ENCODE results near the gene IFNL3. TPM values are rescaled to one million over a fixed set of nuclear protein-coding genes. Genes with fewer than 3 reads are reported as not detected.
"Not testable (repeated sequence)": the region's sequence is repeated elsewhere in the genome, so short reads cannot be mapped to it uniquely, and the experiment has no call there.

IFNL3 gene
- total RNA-seq, 4 donors from 2014 or later, result not detected

DNA sequence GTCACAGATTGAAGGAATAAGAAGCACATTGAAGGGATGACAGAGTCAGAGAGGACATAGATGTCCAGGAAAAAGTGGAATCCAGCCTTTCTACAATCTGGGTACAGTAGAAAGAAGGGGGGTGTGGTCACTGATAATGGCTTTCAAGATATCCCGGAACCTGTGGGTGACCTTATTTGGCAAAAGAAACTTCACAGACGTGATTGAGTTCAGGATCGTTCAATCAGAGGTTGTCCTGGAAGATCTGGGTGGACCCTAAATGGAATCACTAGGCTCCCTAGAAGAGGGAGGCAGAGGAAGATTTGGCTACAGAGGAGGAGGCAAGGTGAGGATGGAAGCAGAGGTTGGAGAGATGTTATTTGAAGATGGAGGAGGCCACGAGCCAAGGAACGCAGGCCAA, 27.7 kb downstream of the IFNL3 start:
- H3K4me3 ChIP-seq, result no peak overlapping the region
- no peaks in the 10 kb centered on the region for H3K27me3 ChIP-seq
- no peaks in the 10 kb centered on the region for H3K9me3 ChIP-seq
- H3K36me3 ChIP-seq, result no peaks in the 10 kb centered on the region
- H3K27ac ChIP-seq, result no peak overlapping the region
- no peak for DNase-seq
- H3K4me1 ChIP-seq, result no peaks in the 10 kb centered on the region
- TF ChIP-seq, protein P1, sequence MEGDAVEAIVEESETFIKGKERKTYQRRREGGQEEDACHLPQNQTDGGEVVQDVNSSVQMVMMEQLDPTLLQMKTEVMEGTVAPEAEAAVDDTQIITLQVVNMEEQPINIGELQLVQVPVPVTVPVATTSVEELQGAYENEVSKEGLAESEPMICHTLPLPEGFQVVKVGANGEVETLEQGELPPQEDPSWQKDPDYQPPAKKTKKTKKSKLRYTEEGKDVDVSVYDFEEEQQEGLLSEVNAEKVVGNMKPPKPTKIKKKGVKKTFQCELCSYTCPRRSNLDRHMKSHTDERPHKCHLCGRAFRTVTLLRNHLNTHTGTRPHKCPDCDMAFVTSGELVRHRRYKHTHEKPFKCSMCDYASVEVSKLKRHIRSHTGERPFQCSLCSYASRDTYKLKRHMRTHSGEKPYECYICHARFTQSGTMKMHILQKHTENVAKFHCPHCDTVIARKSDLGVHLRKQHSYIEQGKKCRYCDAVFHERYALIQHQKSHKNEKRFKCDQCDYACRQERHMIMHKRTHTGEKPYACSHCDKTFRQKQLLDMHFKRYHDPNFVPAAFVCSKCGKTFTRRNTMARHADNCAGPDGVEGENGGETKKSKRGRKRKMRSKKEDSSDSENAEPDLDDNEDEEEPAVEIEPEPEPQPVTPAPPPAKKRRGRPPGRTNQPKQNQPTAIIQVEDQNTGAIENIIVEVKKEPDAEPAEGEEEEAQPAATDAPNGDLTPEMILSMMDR (IDR thresholded peaks at IDR 0.05), result no peak
- TF ChIP-seq POLR2A (IDR thresholded peaks at IDR 0.05), result no peak
- intact Hi-C loops (cut with DNase I; ENCODE audit: low total_unique reads), result no loop called here

DNA sequence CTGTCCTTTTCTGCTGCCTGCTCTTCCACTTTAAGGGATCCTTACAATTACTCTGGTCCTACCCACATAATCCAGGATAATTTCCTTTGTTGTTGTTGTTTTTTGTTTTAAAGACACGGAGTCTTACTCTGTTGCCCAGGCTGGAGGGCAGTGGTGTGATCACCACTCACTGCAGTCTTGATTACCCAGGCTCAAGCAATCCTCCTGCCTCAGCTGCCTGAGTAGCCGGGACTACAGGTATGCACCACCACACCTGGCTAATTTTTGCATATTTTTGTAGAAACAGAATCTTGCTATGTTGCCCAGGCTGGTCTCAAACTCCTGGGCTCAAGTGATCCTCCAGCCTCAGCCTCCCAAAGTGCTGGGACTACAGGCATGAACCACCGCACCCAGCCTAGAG, 29.5 kb downstream of the IFNL3 start:
- H3K4me1 ChIP-seq; H3K4me3 ChIP-seq; DNase-seq; H3K27me3 ChIP-seq; intact Hi-C loops (cut with DNase I; ENCODE audit: low total_unique reads); H3K36me3 ChIP-seq; H3K27ac ChIP-seq; H3K9me3 ChIP-seq: not testable (repeated sequence)

DNA sequence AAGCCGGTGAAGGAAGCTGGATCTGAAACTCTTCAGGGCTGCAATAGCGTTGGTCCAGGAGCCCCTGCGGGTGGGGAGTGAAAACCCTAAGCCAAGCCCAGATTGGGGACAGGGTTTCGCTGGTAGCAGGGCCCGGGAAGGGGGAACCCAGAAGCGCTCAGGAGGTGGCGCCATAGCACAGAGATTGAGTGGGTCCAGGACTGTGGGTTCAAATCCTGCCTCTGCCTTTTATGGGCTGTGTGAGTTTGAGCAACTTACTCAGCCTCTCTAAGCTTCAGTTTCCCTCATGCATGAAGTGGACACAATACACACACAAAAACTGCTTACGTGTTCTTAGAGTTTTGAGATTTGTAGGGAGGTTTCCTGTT, 32.4 kb downstream of the IFNL3 start:
- Histone ChIP-seq H3K36me3 (no peaks in the 10 kb centered on the region), H3K27ac (no peak overlapping the region), H3K27me3 (no peaks in the 10 kb centered on the region), H3K4me1 (no peaks in the 10 kb centered on the region), H3K4me3 (no peak overlapping the region), H3K9me3 (no peaks in the 10 kb centered on the region)
- TF ChIP-seq POLR2A (IDR thresholded peaks at IDR 0.05), result no peak
- TF ChIP-seq, protein P1 (IDR thresholded peaks at IDR 0.05), result peak in 3 of 4 experiments; percentile 8 to 24 (median 9)
- intact Hi-C loops (cut with DNase I; ENCODE audit: low total_unique reads), result no loop called here
- DNase-seq, result no peak

DNA sequence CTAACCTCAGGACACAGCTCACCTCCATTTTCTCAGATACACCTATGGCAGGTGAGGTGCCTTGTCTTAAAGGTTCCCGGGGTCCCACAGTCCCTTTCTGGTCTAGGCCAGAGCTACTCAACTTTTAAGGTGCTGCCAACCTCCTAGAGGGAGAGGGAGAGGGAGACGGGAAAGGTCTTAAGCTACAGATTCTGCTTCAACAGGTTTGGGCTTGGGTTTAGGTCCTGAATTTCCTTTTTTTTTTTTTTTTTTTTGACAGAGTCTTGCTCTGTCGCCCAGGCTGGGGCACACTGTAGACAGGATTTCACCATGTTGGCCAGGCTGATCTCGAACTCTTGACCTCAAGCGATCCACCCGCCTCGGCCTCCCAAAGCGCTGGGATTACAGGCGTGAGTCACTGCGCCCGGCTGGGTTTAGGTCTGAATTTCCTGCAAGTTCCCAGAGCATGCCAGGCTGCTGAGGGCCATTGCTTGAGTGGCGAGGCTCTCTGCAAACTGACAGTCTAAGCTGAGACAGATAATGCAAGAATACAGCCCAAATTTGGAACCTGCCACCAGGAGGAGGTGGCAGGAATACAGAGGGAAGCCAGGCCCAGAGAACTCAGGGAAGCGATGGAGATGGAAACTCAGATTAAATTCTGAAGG, 33.0 kb downstream of the IFNL3 start:
- Histone ChIP-seq H3K9me3 (no peaks in the 10 kb centered on the region), H3K36me3 (no peaks in the 10 kb centered on the region), H3K4me1 (no peaks in the 10 kb centered on the region), H3K27ac (no peak overlapping the region), H3K4me3 (no peak overlapping the region), H3K27me3 (no peaks in the 10 kb centered on the region)
- no peak for DNase-seq
- intact Hi-C loops (cut with DNase I; ENCODE audit: low total_unique reads), result no loop called here
- no peak for TF ChIP-seq POLR2A (IDR thresholded peaks at IDR 0.05)
- TF ChIP-seq, protein P1 (IDR thresholded peaks at IDR 0.05), result no peak

DNA sequence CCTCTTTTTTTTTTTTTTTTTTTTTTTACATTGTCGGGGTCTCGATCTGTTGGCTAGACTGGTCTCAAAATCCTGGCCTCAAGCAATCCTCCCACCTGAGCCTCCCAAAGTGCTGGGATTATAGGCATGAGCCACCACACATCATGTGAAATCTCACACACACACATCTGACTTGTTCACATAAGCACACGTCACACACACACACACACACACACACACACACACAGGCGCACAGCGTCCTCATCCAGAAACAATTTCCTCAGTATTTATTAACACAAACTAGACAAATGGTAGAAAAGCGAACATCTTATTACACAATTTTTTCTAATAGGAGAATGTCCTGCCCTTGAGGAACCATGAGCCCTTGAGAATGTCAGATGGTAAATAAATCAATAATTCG, 35.6 kb downstream of the IFNL3 start:
- intact Hi-C loops (cut with DNase I; ENCODE audit: low total_unique reads), result no loop called here
- TF ChIP-seq POLR2A (IDR thresholded peaks at IDR 0.05), result no peak
- TF ChIP-seq, protein P1 (IDR thresholded peaks at IDR 0.05), result no peak
- no peaks in the 10 kb centered on the region for H3K27me3 ChIP-seq

More for the DNA sequence above, 35.6 kb downstream of the IFNL3 start:
- Histone ChIP-seq H3K9me3 (no peaks in the 10 kb centered on the region), H3K4me1 (no peaks in the 10 kb centered on the region), H3K4me3 (no peak overlapping the region), H3K27ac (no peak overlapping the region), H3K36me3 (no peaks in the 10 kb centered on the region)
- DNase-seq, result no peak
